Choroid plexus epithelial cell (primary cell): ENCODE data around the gene KIF18B.

Experiments
- DNase-seq: peaks from one replicate; pipeline ENCODE4 v3.0.0-alpha.2; 2010; ENCODE audit warnings: low read depth
- H3K4me3 ChIP-seq: 2 replicates; pipeline ENCODE4 v1.5.1; 2011; ENCODE audit warnings: low read depth, mild to moderate bottlenecking, control low read depth, low read length, moderate library complexity
- TF ChIP-seq, protein P1 (sequence below): conservative IDR thresholded peaks from 2 replicates; pipeline ENCODE4 v1.5.1; 2011; ENCODE audit warnings: low read depth, mild to moderate bottlenecking, control low read depth, inconsistent platforms, low read length, moderate library complexity

Gene KIF18B

GRCh38 chr17:44922136-44922535, 25.4 kb downstream of the KIF18B start:
- H3K4me3 ChIP-seq = no peak overlapping the region
- no peak for DNase-seq
- TF ChIP-seq, protein P1, sequence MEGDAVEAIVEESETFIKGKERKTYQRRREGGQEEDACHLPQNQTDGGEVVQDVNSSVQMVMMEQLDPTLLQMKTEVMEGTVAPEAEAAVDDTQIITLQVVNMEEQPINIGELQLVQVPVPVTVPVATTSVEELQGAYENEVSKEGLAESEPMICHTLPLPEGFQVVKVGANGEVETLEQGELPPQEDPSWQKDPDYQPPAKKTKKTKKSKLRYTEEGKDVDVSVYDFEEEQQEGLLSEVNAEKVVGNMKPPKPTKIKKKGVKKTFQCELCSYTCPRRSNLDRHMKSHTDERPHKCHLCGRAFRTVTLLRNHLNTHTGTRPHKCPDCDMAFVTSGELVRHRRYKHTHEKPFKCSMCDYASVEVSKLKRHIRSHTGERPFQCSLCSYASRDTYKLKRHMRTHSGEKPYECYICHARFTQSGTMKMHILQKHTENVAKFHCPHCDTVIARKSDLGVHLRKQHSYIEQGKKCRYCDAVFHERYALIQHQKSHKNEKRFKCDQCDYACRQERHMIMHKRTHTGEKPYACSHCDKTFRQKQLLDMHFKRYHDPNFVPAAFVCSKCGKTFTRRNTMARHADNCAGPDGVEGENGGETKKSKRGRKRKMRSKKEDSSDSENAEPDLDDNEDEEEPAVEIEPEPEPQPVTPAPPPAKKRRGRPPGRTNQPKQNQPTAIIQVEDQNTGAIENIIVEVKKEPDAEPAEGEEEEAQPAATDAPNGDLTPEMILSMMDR = no peak

GRCh38 chr17:44921122-44921882, 26.3 kb downstream of the KIF18B start:
- peak; percentile 41 for DNase-seq
- TF ChIP-seq, protein P1 = peak; percentile 25
- no peak overlapping the region for H3K4me3 ChIP-seq

GRCh38 chr17:44920565-44920940, 27.0 kb downstream of the KIF18B start:
- H3K4me3 ChIP-seq = no peak overlapping the region
- no peak for DNase-seq
- TF ChIP-seq, protein P1 = no peak

- TF ChIP-seq, protein P1 = peak; percentile 92
- no peak overlapping the region for H3K4me3 ChIP-seq
- peak; percentile 90 for DNase-seq
Observed at GRCh38 chr17:44919885-44920564, 27.5 kb downstream of the KIF18B start.

GRCh38 chr17:44919411-44919810, 28.2 kb downstream of the KIF18B start:
- H3K4me3 ChIP-seq = no peak overlapping the region
- TF ChIP-seq, protein P1 = no peak
- DNase-seq = no peak

DNA sequence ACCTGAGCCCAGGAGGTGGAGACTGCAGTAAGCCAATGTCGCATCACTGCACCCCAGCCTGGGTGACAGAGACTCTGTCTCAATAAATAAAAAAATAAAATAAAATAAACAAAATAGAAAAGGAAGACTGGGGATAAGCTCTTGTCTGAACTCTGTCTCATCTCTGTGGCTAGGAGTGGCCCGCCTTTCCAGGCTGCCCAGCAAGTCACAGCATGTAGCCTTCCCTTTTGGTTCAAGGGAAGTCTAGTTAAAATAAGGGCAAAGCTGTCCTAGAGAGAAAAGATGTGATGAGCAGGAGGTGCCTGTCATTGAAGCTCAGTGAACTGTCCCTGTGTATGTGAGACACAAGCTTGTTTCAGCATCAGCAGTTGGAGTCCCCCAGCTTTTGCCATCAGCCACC, 29.6 kb downstream of the KIF18B start:
- TF ChIP-seq, protein P1 = no peak

DNA sequence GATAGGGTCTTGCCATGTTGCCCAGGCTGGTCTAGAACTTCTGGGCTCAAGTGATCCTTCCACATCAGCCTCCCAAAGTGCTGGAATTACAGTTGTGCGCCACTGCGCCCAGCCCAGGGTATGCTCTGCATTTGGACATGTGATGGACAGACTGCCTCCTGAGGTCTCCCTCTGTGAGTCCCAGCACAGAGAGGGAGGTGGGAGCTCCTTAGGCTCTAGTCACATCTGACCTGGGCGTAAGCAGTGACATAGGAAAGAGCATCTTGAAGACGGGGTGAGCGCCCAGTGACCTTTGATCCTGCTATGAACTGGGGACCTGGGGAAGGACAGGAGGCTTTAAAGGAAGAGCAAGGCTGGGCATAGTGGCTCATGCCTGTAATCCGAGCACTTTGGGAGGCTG, 30.1 kb downstream of the KIF18B start:
- H3K4me3 ChIP-seq = no peak overlapping the region
- TF ChIP-seq, protein P1 = no peak

More for the DNA sequence above, 29.6 kb downstream of the KIF18B start:
- DNase-seq = no peak
- H3K4me3 ChIP-seq = no peak overlapping the region

More for the DNA sequence above, 30.1 kb downstream of the KIF18B start:
- DNase-seq = no peak
